HG03103 (cell line): Measurements from ENCODE around the gene NDUFB10.
A peak's percentile ranks its signal among the peaks of the same experiment; 100 is the strongest.

Experiments used
- ATAC-seq: cut with Tn5 transposase; IDR thresholded peaks from one replicate; pipeline ENCODE4 v1.9.1; 2021; ENCODE audit warnings: low read depth; ENCODE audit not compliant: unreplicated experiment

NDUFB10 gene

GRCh38 chr16:1998852-1999801, 39.8 kb downstream of the NDUFB10 start:
- ATAC-seq = no peak

DNA sequence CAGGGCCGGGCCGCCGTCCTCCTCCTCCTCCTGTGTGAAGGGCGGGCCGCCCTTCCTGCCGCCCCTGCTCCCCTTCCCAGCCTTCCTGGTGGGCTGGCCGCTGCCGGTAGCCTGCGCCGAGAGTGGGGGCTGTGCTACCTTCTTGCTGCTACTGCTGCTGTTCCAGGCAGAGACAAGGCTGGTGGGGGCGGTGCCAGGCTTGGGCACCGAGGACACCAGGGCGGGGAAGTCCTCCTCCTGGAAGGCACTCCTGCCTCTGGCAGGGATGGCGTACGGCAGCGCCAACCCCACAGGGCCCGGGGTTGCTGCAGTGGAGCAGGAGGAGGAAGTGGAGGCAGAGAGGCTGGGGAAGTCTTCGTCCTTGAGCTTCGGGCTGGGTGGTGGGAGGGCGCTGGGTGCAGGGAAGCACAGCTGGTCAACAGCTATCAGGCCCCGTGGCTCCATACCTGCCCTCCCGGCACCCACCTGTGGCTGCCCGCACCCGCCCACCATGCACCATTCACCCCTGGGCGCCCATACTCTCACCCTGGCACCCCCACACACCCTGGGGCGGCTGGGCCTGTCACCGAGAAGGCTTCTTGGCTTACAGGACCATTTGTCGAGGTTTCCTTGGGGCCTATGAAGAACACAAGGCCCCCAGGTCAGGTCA, 40.7 kb downstream of the NDUFB10 start:
- no peak for ATAC-seq

DNA sequence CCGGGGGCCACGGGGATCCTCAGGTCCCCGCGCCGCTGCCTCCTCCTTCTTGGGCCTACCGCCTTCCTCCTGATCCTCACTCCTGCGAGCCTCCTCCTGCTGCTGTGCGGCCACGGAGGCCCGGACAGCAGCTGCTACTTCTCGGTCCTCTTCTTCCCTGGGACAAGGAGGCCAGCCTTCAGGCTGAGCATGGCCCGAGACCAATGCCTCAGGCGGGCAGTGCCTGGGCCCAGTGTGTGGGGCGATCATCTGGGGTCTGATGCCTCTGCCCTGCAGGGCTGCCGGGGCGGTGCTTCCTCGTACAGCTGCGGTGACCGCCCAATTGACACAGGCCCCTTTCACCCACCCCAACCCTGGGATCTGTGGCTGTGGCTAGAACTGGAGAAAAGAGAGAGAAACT, 41.7 kb downstream of the NDUFB10 start:
- no peak for ATAC-seq

GRCh38 chr16:2001456-2002355, 42.4 kb downstream of the NDUFB10 start:
- ATAC-seq = no peak

GRCh38 chr16:2002406-2003230, 43.3 kb downstream of the NDUFB10 start:
- no peak for ATAC-seq

GRCh38 chr16:2003231-2003826, 44.0 kb downstream of the NDUFB10 start:
- ATAC-seq = no peak

DNA sequence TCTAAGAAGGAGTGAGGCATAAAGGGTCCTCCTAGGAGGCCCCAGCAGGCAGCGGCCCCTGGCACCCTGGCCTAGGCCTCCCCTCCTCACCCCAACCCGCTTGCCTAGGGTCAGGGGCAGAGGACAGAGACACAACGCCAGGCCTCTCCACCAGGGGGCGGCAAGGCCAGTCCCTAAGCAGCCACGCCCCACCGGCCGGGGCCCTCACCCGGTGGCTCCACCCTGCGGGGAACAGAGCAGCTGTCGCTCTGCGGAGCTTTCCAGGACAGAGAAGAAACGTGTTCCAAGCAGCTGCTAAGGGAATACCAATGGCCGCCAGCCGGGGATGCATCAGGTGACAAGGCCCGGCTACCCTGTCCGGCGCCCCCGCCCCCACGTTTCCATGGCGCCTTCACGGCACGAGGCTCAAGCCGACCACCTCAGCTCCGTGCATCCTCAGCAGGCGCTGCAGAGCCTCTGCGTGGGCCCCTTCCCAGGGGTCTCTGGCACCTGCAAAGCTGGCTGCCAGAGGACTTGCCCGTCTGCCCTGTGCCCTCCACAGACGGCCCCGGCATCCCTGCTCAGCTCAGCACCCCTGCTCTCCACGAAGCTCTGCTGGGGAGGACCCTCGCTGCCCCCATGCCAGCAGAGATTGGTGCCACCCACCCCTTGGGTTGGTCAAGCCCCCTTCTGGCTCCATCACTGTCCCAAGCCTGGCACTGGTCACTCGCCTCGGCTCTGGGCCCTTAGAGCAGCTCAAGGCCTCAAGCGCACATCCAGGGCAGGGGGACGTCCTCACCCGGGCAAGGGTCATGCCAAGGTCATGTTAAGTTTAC, 44.7 kb downstream of the NDUFB10 start:
- peak; percentile 56 for ATAC-seq

DNA sequence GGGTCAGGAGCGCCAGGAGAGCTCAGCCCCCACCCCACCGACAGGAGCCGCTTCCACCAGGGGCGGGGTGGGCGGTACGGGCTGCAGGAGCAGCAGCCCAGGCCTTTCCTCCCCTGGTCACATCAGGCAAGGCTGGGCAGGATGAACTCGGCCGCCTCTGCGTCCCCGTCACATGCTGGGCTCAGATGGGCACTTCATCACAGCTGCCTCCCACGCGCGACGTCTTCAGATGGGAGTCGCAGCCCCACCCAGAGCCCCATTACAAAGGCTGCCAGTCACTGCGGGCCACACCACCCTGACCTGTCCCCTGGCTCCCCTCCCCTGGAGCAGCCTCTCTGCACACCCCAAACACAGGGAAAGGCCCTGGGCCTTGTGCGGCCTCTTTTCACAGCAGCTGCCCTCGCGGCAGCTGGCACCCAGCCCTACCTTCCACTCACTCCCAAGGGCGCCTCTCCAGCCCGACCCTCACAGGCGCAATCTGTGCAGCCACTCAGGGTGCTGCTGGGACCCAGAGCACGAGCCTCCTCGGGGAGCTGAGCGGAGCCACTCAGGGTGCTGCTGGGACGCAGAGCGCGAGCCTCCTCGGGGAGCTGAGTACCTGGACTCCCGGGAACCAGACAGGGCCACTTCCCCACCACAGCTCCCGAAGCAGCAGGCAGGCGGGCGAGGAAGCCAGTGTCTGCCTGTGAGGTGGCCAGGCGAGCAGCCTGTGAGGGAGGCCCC, 45.6 kb downstream of the NDUFB10 start:
- ATAC-seq = no peak

GRCh38 chr16:2005646-2006045, 46.3 kb downstream of the NDUFB10 start:
- ATAC-seq = no peak

DNA sequence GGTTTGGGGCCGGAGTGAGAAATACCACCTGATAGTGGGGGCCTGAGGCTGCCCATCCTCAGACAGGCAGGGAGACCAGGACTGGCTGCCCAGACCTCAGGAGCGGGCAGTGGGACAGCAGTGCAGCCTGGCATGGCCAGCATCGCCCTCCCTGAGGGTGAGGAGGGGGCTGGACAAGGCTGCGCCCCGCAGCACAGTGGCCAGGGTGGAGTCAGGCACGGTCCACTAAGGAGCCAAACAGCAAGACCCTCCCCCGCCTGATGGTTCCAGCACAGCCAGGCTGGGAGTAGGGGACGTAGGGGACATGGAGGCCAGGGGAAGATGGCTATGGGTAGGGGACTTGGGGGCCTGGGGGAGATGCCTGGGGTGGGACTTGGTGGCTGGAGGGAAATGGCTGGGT, 47.0 kb downstream of the NDUFB10 start:
- no peak for ATAC-seq

GRCh38 chr16:2007081-2007836, 47.9 kb downstream of the NDUFB10 start:
- no peak for ATAC-seq

GRCh38 chr16:2008009-2008526, 48.7 kb downstream of the NDUFB10 start:
- ATAC-seq = no peak

GRCh38 chr16:2008631-2009163, 49.4 kb downstream of the NDUFB10 start:
- ATAC-seq = no peak

GRCh38 chr16:2009164-2009711, 49.9 kb downstream of the NDUFB10 start:
- peak; percentile 22 for ATAC-seq

DNA sequence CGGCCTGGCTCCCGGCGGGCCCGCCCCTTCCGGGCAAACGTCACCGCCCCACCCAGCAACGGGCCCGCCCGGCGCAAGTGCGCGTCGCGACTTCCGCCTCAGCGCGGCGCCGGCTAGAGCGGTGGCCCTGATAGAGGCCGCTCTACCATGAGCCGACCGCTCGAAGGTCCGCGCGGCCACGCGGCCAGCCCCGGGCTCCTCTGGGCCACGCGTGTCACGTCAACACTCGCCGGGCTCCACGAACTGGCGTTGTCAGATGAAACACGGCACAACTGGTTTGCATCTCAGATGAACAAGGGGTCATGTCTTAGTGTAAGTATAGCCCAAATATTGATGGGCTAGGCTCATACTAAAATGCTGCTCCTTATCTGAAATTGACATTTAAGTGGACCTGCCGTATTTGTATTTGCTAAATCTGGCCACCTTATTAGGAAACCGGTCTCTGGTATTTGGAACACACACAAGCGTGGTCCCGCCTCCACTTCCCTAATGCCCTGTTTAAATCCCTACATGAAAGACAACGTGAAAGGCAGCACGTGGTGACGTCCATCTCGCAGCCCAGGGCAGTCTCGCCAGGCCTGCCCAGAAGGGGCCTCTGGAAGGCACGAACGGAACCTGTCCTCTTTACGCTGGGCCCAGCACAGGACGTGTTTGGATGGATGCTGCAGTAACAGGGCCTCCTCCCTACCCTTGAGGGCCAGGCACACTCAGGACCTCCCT, 50.6 kb downstream of the NDUFB10 start, which contains the start of gene ZNF598:
Gene ZNF598, minus strand, starts transcription at position 31 of the 720 bp plus-strand sequence.
- ATAC-seq = peak; percentile 82
